Skeletal muscle cell (primary cell): ENCODE data around the gene MISP3.
"Not testable (repeated sequence)": the region's sequence is repeated elsewhere in the genome, so short reads cannot be mapped to it uniquely, and the experiment has no call there.

ENCODE experiments used
- DNase-seq: peaks from one replicate; pipeline ENCODE4 v3.0.0-alpha.2; 2010; ENCODE audit warnings: low read depth
- H3K4me3 ChIP-seq: 2 replicates; pipeline ENCODE4 v1.5.1; 2011; ENCODE audit warnings: low read depth, mild to moderate bottlenecking, control low read depth, low read length, moderate library complexity

MISP3 gene

GRCh38 chr19:14072535-14073260 lies at the start of gene MISP3:
Gene MISP3, plus strand, starts transcription at chr19:14072786. Its CDS starts 524 bp downstream, at chr19:14073310.
- H3K4me3 ChIP-seq: peak within 1 kb of the TSS; percentile 62
- DNase-seq: no peak

GRCh38 chr19:14023404-14024235 lies 49.0 kb upstream of the MISP3 start:
- H3K4me3 ChIP-seq: no peak overlapping the region
- no peak for DNase-seq

GRCh38 chr19:14026652-14027192 lies 45.9 kb upstream of the MISP3 start:
- DNase-seq, H3K4me3 ChIP-seq: not testable (repeated sequence)

- no peak for DNase-seq
- H3K4me3 ChIP-seq: no peak within 1 kb of the TSS
Observed at GRCh38 chr19:14027856-14028450, 44.6 kb upstream of the MISP3 start, which contains the start of gene RLN3. Gene RLN3, plus strand, starts transcription at chr19:14028148. Its CDS starts 57 bp downstream, at chr19:14028205.

GRCh38 chr19:14028901-14029300 lies 43.7 kb upstream of the MISP3 start:
- no peak overlapping the region for H3K4me3 ChIP-seq
- no peak for DNase-seq

GRCh38 chr19:14030997-14031718 lies 41.4 kb upstream of the MISP3 start:
- no peak for DNase-seq
- H3K4me3 ChIP-seq: peak overlapping the region; percentile 68

GRCh38 chr19:14031719-14032480 lies 40.7 kb upstream of the MISP3 start, which contains the start of gene IL27RA:
Gene IL27RA, plus strand, starts transcription at chr19:14031762. Its CDS starts 111 bp downstream, at chr19:14031873.
- no peak for DNase-seq
- peak within 1 kb of the TSS; percentile 68 for H3K4me3 ChIP-seq

- no peak for DNase-seq
- no peak overlapping the region for H3K4me3 ChIP-seq
Observed at GRCh38 chr19:14033946-14034345, 38.6 kb upstream of the MISP3 start.

GRCh38 chr19:14035159-14035558 lies 37.4 kb upstream of the MISP3 start:
- not testable (repeated sequence) for DNase-seq

GRCh38 chr19:14035706-14036105 lies 36.9 kb upstream of the MISP3 start:
- DNase-seq: no peak
- no peak overlapping the region for H3K4me3 ChIP-seq

More at GRCh38 chr19:14035159-14035558, 37.4 kb upstream of the MISP3 start:
- not testable (repeated sequence) for H3K4me3 ChIP-seq

- no peak overlapping the region for H3K4me3 ChIP-seq
- no peak for DNase-seq
Observed at GRCh38 chr19:14039181-14039580, 33.4 kb upstream of the MISP3 start.

- not testable (repeated sequence) for H3K4me3 ChIP-seq, DNase-seq
Observed at GRCh38 chr19:14042659-14043608, 29.7 kb upstream of the MISP3 start.

- not testable (repeated sequence) for DNase-seq, H3K4me3 ChIP-seq
Observed at GRCh38 chr19:14047866-14048265, 24.7 kb upstream of the MISP3 start.

- no peak overlapping the region for H3K4me3 ChIP-seq
- DNase-seq: no peak
Observed at GRCh38 chr19:14048443-14049153, 24.0 kb upstream of the MISP3 start.

GRCh38 chr19:14050512-14050911 lies 22.1 kb upstream of the MISP3 start:
- H3K4me3 ChIP-seq: no peak overlapping the region
- DNase-seq: no peak

- not testable (repeated sequence) for H3K4me3 ChIP-seq, DNase-seq
Observed at GRCh38 chr19:14050961-14051360, 21.6 kb upstream of the MISP3 start.

- no peak overlapping the region for H3K4me3 ChIP-seq
- no peak for DNase-seq
Observed at GRCh38 chr19:14051980-14052379, 20.6 kb upstream of the MISP3 start.
